Sigmoid colon (tissue), 7 donors: ENCODE measurements around the gene CBFA2T3. TPM values are rescaled to one million over a fixed set of nuclear protein-coding genes. Genes with fewer than 3 reads are reported as not detected.
"Not testable (repeated sequence)": the region's sequence is repeated elsewhere in the genome, so short reads cannot be mapped to it uniquely, and the experiment has no call there.

ENCODE experiments used
- DNase-seq: peaks from one replicate; pipeline ENCODE4 v3.0.0-alpha.2; 2019
- H3K27ac ChIP-seq, 4 donors: fragments of 200-600 bp; sonication (generic); one replicate each; pipeline ENCODE4 v1.5.1; 2016 to 2019; ENCODE audit warnings: mild to moderate bottlenecking in 1 of 4
- H3K27me3 ChIP-seq, 3 donors: fragments of 200-600 bp; sonication (generic); one replicate each; pipeline ENCODE4 v1.5.1; 2019; ENCODE audit warnings: mild to moderate bottlenecking in 1 of 3
- H3K36me3 ChIP-seq, 4 donors: fragments of 200-600 bp; sonication (generic); one replicate each; pipeline ENCODE4 v1.5.1; 2016 to 2019
- H3K4me1 ChIP-seq, 4 donors: fragments of 200-600 bp; sonication (generic); one replicate each; pipeline ENCODE4 v1.5.1; 2017 to 2019
- H3K4me3 ChIP-seq, 4 donors: fragments of 200-600 bp; sonication (generic); one replicate each; pipeline ENCODE4 v1.5.1; 2017 to 2019; ENCODE audit warnings: mild to moderate bottlenecking in 2 of 4, moderate library complexity in 1 of 4
- H3K9me3 ChIP-seq, 4 donors: fragments of 200-600 bp in 3 of 4; sonication (generic) in 3 of 4; one replicate each; pipeline versions ENCODE4 v1.5.1 to v1.6.1; 2013 to 2019
- EP300 ChIP-seq, 4 donors: sonication (generic); formaldehyde crosslinking; IDR thresholded peaks; one replicate each; pipeline ENCODE4 v1.6.1; 2017; ENCODE audit warnings: antibody characterized with exemption in 4 of 4
- POLR2A ChIP-seq, 2 donors: fragments of 450-650 bp; IDR thresholded peaks; one replicate each; pipeline ENCODE4 v1.6.1; 2016; ENCODE audit warnings: antibody characterized with exemption in 2 of 2, mild to moderate bottlenecking in 2 of 2, moderate library complexity in 2 of 2
- POLR2AphosphoS5 ChIP-seq, 4 donors: sonication (generic); formaldehyde crosslinking; IDR thresholded peaks; one replicate each; pipeline ENCODE4 v1.6.1; 2017; ENCODE audit warnings: antibody characterized with exemption in 4 of 4
- WGBS, 2 donors: extraction: QIAGEN DNeasy Blood & Tissue Kit; methylation state at CpG; one replicate each; pipeline ENCODE4 v1.1.7; 2013; 5-methylcytosine and 5-hydroxymethylcytosine counted together
- intact Hi-C: fragments of 100-400 bp; cut with DNase I; formaldehyde crosslinking; loops from one replicate; pipeline ENCODE4 v1.15.1; 2023
- polyA plus RNA-seq, 3 donors: library from polyadenylated mRNA; stranded (reverse); fragments of 200-250 nt; gene quantifications; one replicate each; pipeline ENCODE4 v1.2.3, GENCODE V29; 2013
- total RNA-seq, 4 donors: library from RNA; depleted of rRNA; stranded (reverse); fragments of >200 nt; gene quantifications; one replicate each; pipeline ENCODE4 v1.1.0, GENCODE V29; 2016
- TF ChIP-seq, protein P1 (sequence below), 4 experiments: fragments of 450-650 bp in 3 of 4; fragments of 200-600 bp in 1 of 4; IDR thresholded peaks; one replicate each; pipeline ENCODE4 v1.5.1; 2016 to 2019; ENCODE audit warnings: antibody characterized with exemption in 4 of 4, mild to moderate bottlenecking in 3 of 4, moderate library complexity in 2 of 4
- donor health status: healthy with polysubstance abuse.
- donor health status: Bipolar disorder and iron deficiency.
- donor health status: healthy.

CBFA2T3 gene
- total and polyA plus RNA-seq, 7 donors = 0.95 to 26.8 (median 4.3) TPM

DNA sequence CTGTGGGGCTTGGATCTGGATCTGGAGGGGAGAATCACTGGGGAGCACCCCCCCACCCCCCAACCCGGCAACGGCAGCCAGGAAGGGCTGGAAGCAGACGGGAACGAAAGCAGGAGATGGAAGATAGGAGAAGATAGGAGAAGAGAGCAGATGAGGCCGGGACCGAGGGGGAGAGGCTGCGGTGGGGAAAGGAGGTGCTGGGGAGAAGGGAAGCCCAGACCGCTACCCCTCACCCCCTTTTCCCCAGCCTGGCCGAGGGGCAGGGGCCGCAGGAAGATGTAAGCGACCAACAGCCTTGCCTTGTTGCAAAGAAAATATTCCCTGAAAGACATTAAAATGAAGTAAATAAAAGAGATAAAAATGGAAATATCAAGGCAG lies 26.8 kb upstream of the CBFA2T3 start:
- Histone ChIP-seq H3K9me3 (peaks cover 0 to 15% (median 3%) of the 10 kb centered on the region in 4 donors), H3K4me3 (no peak overlapping the region), H3K36me3 (no peaks in the 10 kb centered on the region), H3K4me1 (no peaks in the 10 kb centered on the region), H3K27me3 (peaks cover 7 to 67% (median 57%) of the 10 kb centered on the region in 3 donors), H3K27ac (no peak overlapping the region)
- no peak for DNase-seq
- TF ChIP-seq EP300 (IDR thresholded peaks at IDR 0.05) (no peak), POLR2AphosphoS5 (IDR thresholded peaks at IDR 0.05) (no peak), POLR2A (IDR thresholded peaks at IDR 0.05) (no peak)
- TF ChIP-seq, protein P1, sequence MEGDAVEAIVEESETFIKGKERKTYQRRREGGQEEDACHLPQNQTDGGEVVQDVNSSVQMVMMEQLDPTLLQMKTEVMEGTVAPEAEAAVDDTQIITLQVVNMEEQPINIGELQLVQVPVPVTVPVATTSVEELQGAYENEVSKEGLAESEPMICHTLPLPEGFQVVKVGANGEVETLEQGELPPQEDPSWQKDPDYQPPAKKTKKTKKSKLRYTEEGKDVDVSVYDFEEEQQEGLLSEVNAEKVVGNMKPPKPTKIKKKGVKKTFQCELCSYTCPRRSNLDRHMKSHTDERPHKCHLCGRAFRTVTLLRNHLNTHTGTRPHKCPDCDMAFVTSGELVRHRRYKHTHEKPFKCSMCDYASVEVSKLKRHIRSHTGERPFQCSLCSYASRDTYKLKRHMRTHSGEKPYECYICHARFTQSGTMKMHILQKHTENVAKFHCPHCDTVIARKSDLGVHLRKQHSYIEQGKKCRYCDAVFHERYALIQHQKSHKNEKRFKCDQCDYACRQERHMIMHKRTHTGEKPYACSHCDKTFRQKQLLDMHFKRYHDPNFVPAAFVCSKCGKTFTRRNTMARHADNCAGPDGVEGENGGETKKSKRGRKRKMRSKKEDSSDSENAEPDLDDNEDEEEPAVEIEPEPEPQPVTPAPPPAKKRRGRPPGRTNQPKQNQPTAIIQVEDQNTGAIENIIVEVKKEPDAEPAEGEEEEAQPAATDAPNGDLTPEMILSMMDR (IDR thresholded peaks at IDR 0.05) = no peak
- intact Hi-C loops = no loop called here
- 27 to 48% methylated on average over 11 of the region's 11 CpGs for WGBS, 2 donors

DNA sequence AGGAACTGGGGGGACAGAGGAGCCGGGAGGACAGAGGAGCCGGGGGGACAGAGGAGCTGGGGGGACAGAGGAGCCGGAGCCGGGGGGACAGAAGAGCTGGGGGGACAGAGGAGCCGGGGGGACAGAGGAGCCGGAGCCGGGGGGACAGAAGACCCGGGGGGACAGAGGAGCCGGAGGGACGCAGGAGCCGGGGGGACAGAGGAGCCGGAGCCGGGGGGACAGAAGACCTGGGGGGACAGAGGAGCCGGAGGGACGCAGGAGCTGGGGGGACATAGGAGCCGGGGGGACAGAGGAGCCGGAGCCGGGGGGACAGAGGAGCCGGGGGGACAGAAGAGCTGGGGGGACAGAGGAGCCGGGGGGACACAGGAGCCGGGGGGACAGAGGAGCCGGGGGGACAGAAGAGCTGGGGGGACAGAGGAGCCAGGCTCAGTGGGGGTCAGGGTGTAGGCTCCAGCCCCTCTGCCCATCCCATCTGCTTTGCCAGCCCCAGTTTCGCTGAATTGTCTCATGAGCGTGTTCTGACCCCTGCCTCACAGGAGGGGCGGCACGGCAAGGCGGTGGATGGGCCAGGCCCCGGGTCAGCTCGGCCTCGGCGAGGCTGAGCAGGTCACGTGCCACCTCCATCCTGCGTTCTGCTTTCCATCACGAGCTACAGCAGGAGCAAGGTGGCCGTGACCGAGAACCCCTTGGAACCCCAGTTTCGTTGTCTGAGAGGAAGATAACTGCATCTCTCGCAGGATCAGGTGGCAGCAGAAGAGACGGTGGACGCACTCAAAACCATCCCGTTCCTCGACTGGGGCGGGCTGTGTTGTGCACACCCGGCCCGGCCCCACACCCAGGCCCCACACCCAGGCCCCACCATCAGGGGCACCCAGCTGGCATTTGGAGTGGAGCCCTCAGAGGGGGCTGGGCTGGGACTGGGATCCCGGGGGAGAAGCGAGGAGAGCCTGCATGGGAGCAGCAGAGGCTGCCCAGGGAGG lies 26.1 kb upstream of the CBFA2T3 start:
- H3K4me1 ChIP-seq = no peaks in the 10 kb centered on the region
- intact Hi-C loops = no loop called here
- peaks cover 7 to 72% (median 62%) of the 10 kb centered on the region in 3 donors for H3K27me3 ChIP-seq
- peaks cover 0 to 15% (median 8%) of the 10 kb centered on the region in 4 donors for H3K9me3 ChIP-seq
- TF ChIP-seq POLR2AphosphoS5 (IDR thresholded peaks at IDR 0.05) = no peak
- TF ChIP-seq, protein P1 (IDR thresholded peaks at IDR 0.05) = no peak
- TF ChIP-seq POLR2A (IDR thresholded peaks at IDR 0.05) = no peak
- no peak for TF ChIP-seq EP300 (IDR thresholded peaks at IDR 0.05)
- H3K27ac ChIP-seq = no peak overlapping the region
- WGBS, 2 donors = 67 to 70% methylated on average over 47 of the region's 47 CpGs
- H3K4me3 ChIP-seq = no peak overlapping the region
- DNase-seq = no peak
- H3K36me3 ChIP-seq = no peaks in the 10 kb centered on the region

DNA sequence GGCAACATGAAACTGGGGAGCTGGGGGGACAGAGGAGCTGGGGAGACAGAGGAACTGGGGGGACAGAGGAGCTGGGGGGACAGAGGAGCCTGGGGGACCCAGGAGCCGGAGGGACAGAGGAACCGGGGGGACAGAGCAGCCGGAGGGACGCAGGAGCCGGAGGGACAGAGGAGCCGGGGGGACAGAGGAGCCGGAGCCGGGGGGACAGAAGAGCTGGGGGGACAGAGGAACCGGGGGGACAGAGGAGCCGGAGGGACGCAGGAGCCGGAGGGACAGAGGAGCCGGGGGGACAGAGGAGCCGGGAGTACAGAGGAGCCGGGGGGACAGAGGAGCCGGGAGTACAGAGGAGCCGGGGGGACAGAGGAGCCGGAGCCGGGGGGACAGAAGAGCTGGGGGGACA lies 25.1 kb upstream of the CBFA2T3 start:
- Histone ChIP-seq H3K27me3 (peaks cover 7 to 71% (median 58%) of the 10 kb centered on the region in 3 donors), H3K9me3 (peaks cover 6 to 25% (median 13%) of the 10 kb centered on the region in 4 donors)
- WGBS, 2 donors = 91% methylated on average over 19 of the region's 19 CpGs
- H3K36me3 ChIP-seq, DNase-seq, H3K4me3 ChIP-seq, H3K27ac ChIP-seq, intact Hi-C loops, H3K4me1 ChIP-seq: not testable (repeated sequence)

DNA sequence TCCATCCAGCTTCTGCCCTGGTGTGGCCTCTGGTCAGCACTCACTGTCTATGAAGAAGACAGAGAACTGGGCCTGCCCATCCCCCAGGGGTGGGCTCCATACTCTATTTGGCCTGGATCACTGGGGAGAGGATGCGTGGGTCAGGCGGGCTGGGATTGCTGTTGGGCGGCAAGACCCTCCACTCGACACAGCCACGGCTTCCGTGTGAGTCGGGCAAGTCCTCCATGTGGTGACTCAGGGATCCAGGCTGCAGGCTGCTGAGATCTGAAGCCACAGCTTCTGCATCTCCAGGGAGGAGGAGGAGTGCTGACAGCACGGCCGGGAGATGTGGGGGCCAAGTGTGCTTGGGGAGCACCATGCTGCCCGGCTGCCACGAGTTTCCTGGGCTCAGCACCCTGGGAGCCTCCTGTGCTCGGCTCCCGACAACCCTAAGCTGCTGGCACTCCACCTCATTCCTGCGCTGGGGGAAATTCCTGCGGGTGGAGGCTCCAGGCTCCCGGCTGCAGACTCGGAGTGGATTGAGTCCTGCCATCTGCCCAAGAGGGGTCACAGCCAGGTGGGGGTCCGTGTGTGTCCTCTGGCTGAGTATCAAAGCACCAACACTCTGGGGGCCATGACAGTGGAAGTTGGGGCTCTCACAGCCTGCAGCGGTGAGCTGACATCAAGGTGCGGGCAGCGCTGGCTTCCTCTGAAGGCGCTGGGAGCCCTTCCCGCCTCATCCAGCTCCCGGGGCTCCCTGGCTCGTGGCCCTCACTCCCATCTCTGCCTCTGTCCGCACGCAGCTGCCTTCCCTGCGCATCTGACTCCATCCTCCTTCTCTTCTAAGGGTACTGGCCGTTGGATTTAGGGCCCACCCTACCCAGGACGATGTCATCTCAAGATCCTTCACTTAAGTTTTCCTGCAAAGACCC lies 24.4 kb upstream of the CBFA2T3 start:
- intact Hi-C loops = no loop called here
- Histone ChIP-seq H3K4me1 (no peaks in the 10 kb centered on the region), H3K36me3 (no peaks in the 10 kb centered on the region), H3K27ac (no peak overlapping the region), H3K9me3 (peaks cover 6 to 27% (median 13%) of the 10 kb centered on the region in 4 donors), H3K27me3 (peaks cover 7 to 74% (median 61%) of the 10 kb centered on the region in 3 donors), H3K4me3 (no peak overlapping the region)
- DNase-seq = no peak
- WGBS, 2 donors = 64 to 73% methylated on average over 30 of the region's 30 CpGs
- TF ChIP-seq POLR2AphosphoS5 (IDR thresholded peaks at IDR 0.05) (no peak), POLR2A (IDR thresholded peaks at IDR 0.05) (no peak), EP300 (IDR thresholded peaks at IDR 0.05) (no peak)
- TF ChIP-seq, protein P1 (IDR thresholded peaks at IDR 0.05) = no peak
